CD8-positive, alpha-beta memory T cell (primary cell): ENCODE measurements around the gene CFTR. TPM values are rescaled to one million over a fixed set of nuclear protein-coding genes. Genes with fewer than 3 reads are reported as not detected.

Source experiments
- CTCF ChIA-PET: fragments of 350-600 bp; sonication (Branson Sonifier 250); formaldehyde crosslinking; loops from one replicate; lab custom pipeline; 2021; ENCODE audit warnings: antibody characterized with exemption; lab: Charles Lee
- POLR2A ChIA-PET: fragments of 350-600 bp; sonication (Branson Sonifier 250); formaldehyde crosslinking; loops from one replicate; lab custom pipeline; 2021; ENCODE audit warnings: antibody characterized with exemption; lab: Charles Lee
- DNase-seq, 5 donors: peaks; one replicate each; pipeline versions ENCODE4 v3.0.0 to v3.0.0-alpha.2; 2020 to 2022; ENCODE audit warnings: mixed read lengths in 1 of 5
- H3K27ac ChIP-seq: one replicate; pipeline ENCODE4 v1.7.0; 2013; ENCODE audit warnings: low read depth, mild to moderate bottlenecking, low read length, moderate library complexity
- H3K27me3 ChIP-seq: 2 replicates; pipeline ENCODE4 v1.7.0; 2013; ENCODE audit warnings: low read length, mild to moderate bottlenecking; ENCODE audit not compliant: insufficient read depth, poor library complexity, severe bottlenecking
- H3K36me3 ChIP-seq: 2 replicates; pipeline ENCODE4 v1.7.0; 2013; ENCODE audit warnings: mild to moderate bottlenecking, low read length, moderate library complexity; ENCODE audit not compliant: insufficient read depth
- H3K4me1 ChIP-seq: 2 replicates; pipeline ENCODE4 v1.7.0; 2013; ENCODE audit warnings: mild to moderate bottlenecking, low read length, moderate library complexity; ENCODE audit not compliant: insufficient read depth
- H3K4me3 ChIP-seq: 2 replicates; pipeline ENCODE4 v1.7.0; 2013; ENCODE audit warnings: mild to moderate bottlenecking, low read length
- H3K9me3 ChIP-seq: 2 replicates; pipeline ENCODE4 v1.7.0; 2013; ENCODE audit warnings: mild to moderate bottlenecking, low read length
- H3K27ac Mint-ChIP-seq, 8 donors: one replicate each; pipeline ENCODE4 v1.8.0; 2020 to 2021; ENCODE audit warnings: mixed read lengths in 8 of 8, mild to moderate bottlenecking in 6 of 8, inconsistent platforms in 3 of 8, moderate library complexity in 3 of 8
- H3K27me3 Mint-ChIP-seq, 2 donors: one replicate each; pipeline ENCODE4 v1.8.0; 2020 to 2021; ENCODE audit warnings: mixed read lengths in 2 of 2, mild to moderate bottlenecking in 1 of 2, moderate library complexity in 1 of 2
- H3K36me3 Mint-ChIP-seq, 3 donors: one replicate each; pipeline ENCODE4 v1.8.0; 2020 to 2021; ENCODE audit warnings: mixed read lengths in 3 of 3, inconsistent platforms in 1 of 3, mild to moderate bottlenecking in 1 of 3
- H3K4me1 Mint-ChIP-seq, 3 donors: one replicate each; pipeline ENCODE4 v1.8.0; 2020 to 2021; ENCODE audit warnings: mixed read lengths in 3 of 3, inconsistent platforms in 1 of 3, mild to moderate bottlenecking in 1 of 3
- H3K4me3 Mint-ChIP-seq, 7 donors: one replicate each; pipeline ENCODE4 v1.8.0; 2020 to 2021; ENCODE audit warnings: mixed read lengths in 7 of 7, mild to moderate bottlenecking in 6 of 7, moderate library complexity in 4 of 7, inconsistent platforms in 2 of 7
- H3K9me3 Mint-ChIP-seq, 5 donors: one replicate each; pipeline ENCODE4 v1.8.0; 2020 to 2022; ENCODE audit warnings: mixed read lengths in 5 of 5, mild to moderate bottlenecking in 3 of 5, moderate library complexity in 2 of 5, inconsistent platforms in 1 of 5
- polyA plus RNA-seq: library from polyadenylated mRNA; unstranded; fragments of 300-500 nt; fragmentation: Illumina TruSeq; gene quantifications from one replicate; pipeline ENCODE4 v1.2.3, GENCODE V29; 2021
- total RNA-seq, 2 experiments: library from RNA; stranded (reverse); gene quantifications; one replicate each; pipeline ENCODE4 v1.2.3, GENCODE V29; 2021

CFTR gene
- total and polyA plus RNA-seq, 3 experiments from 2014 or later: not detected

GRCh38 chr7:117552660-117553059, 72.8 kb downstream of the CFTR start:
- Histone ChIP-seq H3K4me1 (no peaks in the 10 kb centered on the region), H3K27ac (no peak overlapping the region), H3K9me3 (no peaks in the 10 kb centered on the region), H3K27me3 (no peaks in the 10 kb centered on the region), H3K4me3 (no peak overlapping the region), H3K36me3 (no peaks in the 10 kb centered on the region)
- no peak overlapping the region for H3K27ac Mint-ChIP-seq
- H3K4me1 Mint-ChIP-seq: no peaks in the 10 kb centered on the region
- H3K27me3 Mint-ChIP-seq: no peaks in the 10 kb centered on the region
- peaks cover 0 to 4% (median 2%) of the 10 kb centered on the region in 5 donors for H3K9me3 Mint-ChIP-seq
- H3K36me3 Mint-ChIP-seq: no peaks in the 10 kb centered on the region
- ChIA-PET POLR2A (no interaction called here), CTCF (no interaction called here)
- no peak for DNase-seq
- H3K4me3 Mint-ChIP-seq: no peak overlapping the region

- Histone ChIP-seq H3K9me3 (no peaks in the 10 kb centered on the region), H3K4me3 (no peak overlapping the region), H3K36me3 (no peaks in the 10 kb centered on the region), H3K27me3 (no peaks in the 10 kb centered on the region), H3K27ac (no peak overlapping the region), H3K4me1 (no peaks in the 10 kb centered on the region)
- H3K27ac Mint-ChIP-seq: no peak overlapping the region
- H3K27me3 Mint-ChIP-seq: no peaks in the 10 kb centered on the region
- no peak overlapping the region for H3K4me3 Mint-ChIP-seq
- H3K4me1 Mint-ChIP-seq: no peaks in the 10 kb centered on the region
- ChIA-PET POLR2A (no interaction called here), CTCF (no interaction called here)
- peaks cover 0 to 10% (median 2%) of the 10 kb centered on the region in 5 donors for H3K9me3 Mint-ChIP-seq
- H3K36me3 Mint-ChIP-seq: no peaks in the 10 kb centered on the region
- no peak for DNase-seq
Measured at GRCh38 chr7:117555260-117555659, 75.4 kb downstream of the CFTR start.

GRCh38 chr7:117559391-117559790, 79.6 kb downstream of the CFTR start:
- ChIA-PET CTCF (no interaction called here), POLR2A (no interaction called here)
- no peaks in the 10 kb centered on the region for H3K36me3 Mint-ChIP-seq
- no peak overlapping the region for H3K4me3 Mint-ChIP-seq
- no peaks in the 10 kb centered on the region for H3K4me1 Mint-ChIP-seq
- no peak overlapping the region for H3K27ac Mint-ChIP-seq
- H3K4me3 ChIP-seq: no peak overlapping the region
- H3K4me1 ChIP-seq: no peaks in the 10 kb centered on the region
- H3K9me3 Mint-ChIP-seq: peaks cover under 1 to 10% (median 3%) of the 10 kb centered on the region in 5 donors
- H3K27me3 ChIP-seq: no peaks in the 10 kb centered on the region
- no peaks in the 10 kb centered on the region for H3K9me3 ChIP-seq
- no peaks in the 10 kb centered on the region for H3K27me3 Mint-ChIP-seq
- no peak overlapping the region for H3K27ac ChIP-seq
- DNase-seq: no peak
- H3K36me3 ChIP-seq: no peaks in the 10 kb centered on the region

- H3K4me3 ChIP-seq: no peak overlapping the region
- H3K27me3 ChIP-seq: no peaks in the 10 kb centered on the region
- no peaks in the 10 kb centered on the region for H3K9me3 ChIP-seq
- H3K4me1 Mint-ChIP-seq: no peaks in the 10 kb centered on the region
- H3K27me3 Mint-ChIP-seq: no peaks in the 10 kb centered on the region
- no peak overlapping the region for H3K27ac Mint-ChIP-seq
- no peak overlapping the region for H3K4me3 Mint-ChIP-seq
- no peaks in the 10 kb centered on the region for H3K36me3 ChIP-seq
- no peak overlapping the region for H3K27ac ChIP-seq
- H3K36me3 Mint-ChIP-seq: no peaks in the 10 kb centered on the region
- CTCF ChIA-PET: no interaction called here
- H3K4me1 ChIP-seq: no peaks in the 10 kb centered on the region
- DNase-seq: no peak
- POLR2A ChIA-PET: no interaction called here
- peaks cover 0 to 10% (median 3%) of the 10 kb centered on the region in 5 donors for H3K9me3 Mint-ChIP-seq
Measured at GRCh38 chr7:117560030-117560429, 80.2 kb downstream of the CFTR start.

GRCh38 chr7:117562759-117563158, 82.9 kb downstream of the CFTR start:
- Mint-ChIP-seq H3K36me3 (no peaks in the 10 kb centered on the region), H3K4me3 (no peak overlapping the region), H3K27me3 (no peaks in the 10 kb centered on the region), H3K4me1 (no peaks in the 10 kb centered on the region), H3K27ac (no peak overlapping the region), H3K9me3 (peaks cover 0 to 10% (median 0%) of the 10 kb centered on the region in 5 donors)
- Histone ChIP-seq H3K27me3 (no peaks in the 10 kb centered on the region), H3K9me3 (no peaks in the 10 kb centered on the region), H3K4me3 (no peak overlapping the region), H3K4me1 (no peaks in the 10 kb centered on the region), H3K36me3 (no peaks in the 10 kb centered on the region), H3K27ac (no peak overlapping the region)
- DNase-seq: no peak
- POLR2A ChIA-PET: no interaction called here
- CTCF ChIA-PET: no interaction called here

GRCh38 chr7:117564080-117564479, 84.3 kb downstream of the CFTR start:
- Mint-ChIP-seq H3K36me3 (no peaks in the 10 kb centered on the region), H3K9me3 (peaks cover 0 to 4% (median 0%) of the 10 kb centered on the region in 5 donors), H3K4me1 (no peaks in the 10 kb centered on the region), H3K27ac (no peak overlapping the region), H3K27me3 (no peaks in the 10 kb centered on the region), H3K4me3 (no peak overlapping the region)
- ChIA-PET POLR2A (no interaction called here), CTCF (no interaction called here)
- Histone ChIP-seq H3K27me3 (no peaks in the 10 kb centered on the region), H3K9me3 (no peaks in the 10 kb centered on the region), H3K4me3 (no peak overlapping the region), H3K4me1 (no peaks in the 10 kb centered on the region), H3K27ac (no peak overlapping the region), H3K36me3 (no peaks in the 10 kb centered on the region)
- DNase-seq: no peak

GRCh38 chr7:117564627-117565026, 84.8 kb downstream of the CFTR start:
- CTCF ChIA-PET: no interaction called here
- Mint-ChIP-seq H3K9me3 (peaks cover 0 to 4% (median 0%) of the 10 kb centered on the region in 5 donors), H3K27ac (no peak overlapping the region), H3K4me3 (no peak overlapping the region), H3K4me1 (no peaks in the 10 kb centered on the region), H3K27me3 (no peaks in the 10 kb centered on the region), H3K36me3 (no peaks in the 10 kb centered on the region)
- Histone ChIP-seq H3K4me3 (no peak overlapping the region), H3K36me3 (no peaks in the 10 kb centered on the region), H3K4me1 (no peaks in the 10 kb centered on the region), H3K27me3 (no peaks in the 10 kb centered on the region), H3K9me3 (no peaks in the 10 kb centered on the region), H3K27ac (no peak overlapping the region)
- POLR2A ChIA-PET: no interaction called here
- DNase-seq: no peak

- CTCF ChIA-PET: no interaction called here
- Mint-ChIP-seq H3K9me3 (peaks cover 0 to 4% (median 0%) of the 10 kb centered on the region in 5 donors), H3K27me3 (no peaks in the 10 kb centered on the region), H3K27ac (no peak overlapping the region), H3K4me3 (no peak overlapping the region), H3K4me1 (no peaks in the 10 kb centered on the region), H3K36me3 (no peaks in the 10 kb centered on the region)
- Histone ChIP-seq H3K27me3 (no peaks in the 10 kb centered on the region), H3K9me3 (no peaks in the 10 kb centered on the region), H3K4me3 (no peak overlapping the region), H3K27ac (no peak overlapping the region), H3K4me1 (no peaks in the 10 kb centered on the region), H3K36me3 (no peaks in the 10 kb centered on the region)
- DNase-seq: no peak
- POLR2A ChIA-PET: no interaction called here
Measured at GRCh38 chr7:117565226-117565625, 85.4 kb downstream of the CFTR start.

- CTCF ChIA-PET: no interaction called here
Measured at GRCh38 chr7:117567781-117568180, 88.0 kb downstream of the CFTR start.

More at GRCh38 chr7:117567781-117568180, 88.0 kb downstream of the CFTR start:
- H3K4me3 ChIP-seq: no peak overlapping the region
- no peak for DNase-seq
- no peaks in the 10 kb centered on the region for H3K36me3 ChIP-seq
- H3K9me3 ChIP-seq: no peaks in the 10 kb centered on the region
- POLR2A ChIA-PET: no interaction called here
- H3K27me3 ChIP-seq: no peaks in the 10 kb centered on the region
- Mint-ChIP-seq H3K9me3 (peaks cover 0 to 4% (median 0%) of the 10 kb centered on the region in 5 donors), H3K27ac (no peak overlapping the region), H3K4me1 (no peaks in the 10 kb centered on the region), H3K4me3 (no peak overlapping the region), H3K36me3 (no peaks in the 10 kb centered on the region), H3K27me3 (no peaks in the 10 kb centered on the region)
- no peak overlapping the region for H3K27ac ChIP-seq
- H3K4me1 ChIP-seq: no peaks in the 10 kb centered on the region
